IMR-90 (cell line): ENCODE measurements around the gene HMGN4. TPM values are rescaled to one million over a fixed set of nuclear protein-coding genes. Genes with fewer than 3 reads are reported as not detected.

Experiments used
- ATAC-seq: fragments of 200-7000 bp; cut with Tn5 transposase; 2 replicates; pipeline ENCODE4 v1.9.1; 2020; ENCODE audit warnings: low read depth, mild to moderate bottlenecking, moderate library complexity
- BruUV-seq: library from RNA; stranded (reverse); fragments of 400-500 nt; replicated peaks from 2 replicates; lab custom pipeline; 2021; lab: Mats Ljungman, UMichigan
- CTCF ChIA-PET: fragments of 300-600 bp; formaldehyde crosslinking; extraction: SDS; loops from one replicate; lab custom pipeline; 2021; ENCODE audit warnings: antibody characterized with exemption; lab: Yijun Ruan, JAX
- POLR2A ChIA-PET: fragments of 300-600 bp; sonication (Branson Sonifier 250); formaldehyde crosslinking; loops from one replicate; lab custom pipeline; 2022; ENCODE audit warnings: antibody characterized with exemption; ENCODE audit not compliant: unreplicated experiment; lab: Charles Lee
- DNase-seq: peaks from one replicate; pipeline ENCODE4 v3.0.0; 2013
- H2AFZ ChIP-seq: replicated peaks from 2 replicates; pipeline ENCODE3; 2013; ENCODE audit warnings: low read length, mild to moderate bottlenecking; ENCODE audit not compliant: poor library complexity
- H2AK5ac ChIP-seq: 2 replicates; pipeline ENCODE4 v1.6.1; 2013; ENCODE audit warnings: low read depth, low read length, inconsistent platforms
- H2AK9ac ChIP-seq: replicated peaks from 2 replicates; pipeline ENCODE3; 2013; ENCODE audit warnings: mild to moderate bottlenecking, low read depth, low read length, moderate library complexity; ENCODE audit not compliant: poor library complexity
- H2BK120ac ChIP-seq: 2 replicates; pipeline ENCODE4 v1.6.1; 2013; ENCODE audit warnings: low read depth, low read length, inconsistent platforms
- H2BK15ac ChIP-seq: 3 replicates; pipeline ENCODE4 v1.6.1; 2013; ENCODE audit warnings: low read depth, low read length, inconsistent platforms
- H2BK20ac ChIP-seq: 2 replicates; pipeline ENCODE4 v1.6.1; 2013; ENCODE audit warnings: low read depth, mild to moderate bottlenecking, inconsistent platforms, low read length, moderate library complexity
- H2BK5ac ChIP-seq: 2 replicates; pipeline ENCODE4 v1.6.1; 2013; ENCODE audit warnings: mild to moderate bottlenecking, low read depth, low read length, inconsistent platforms; ENCODE audit not compliant: poor library complexity, severe bottlenecking
- H3K14ac ChIP-seq: replicated peaks from 2 replicates; pipeline ENCODE4 v1.6.1; 2013; ENCODE audit warnings: low read depth, low read length, inconsistent platforms
- H3K18ac ChIP-seq: 2 replicates; pipeline ENCODE4 v1.6.1; 2013; ENCODE audit warnings: low read depth, low read length, control low read depth
- H3K23ac ChIP-seq: 2 replicates; pipeline ENCODE4 v1.6.1; 2013; ENCODE audit warnings: low read depth, low read length, inconsistent platforms
- H3K27ac ChIP-seq: 2 replicates; pipeline ENCODE4 v1.5.1; 2013; ENCODE audit warnings: mild to moderate bottlenecking, control low read depth, low read length; ENCODE audit not compliant: insufficient read depth
- H3K27me3 ChIP-seq: 2 replicates; pipeline ENCODE4 v1.6.1; 2013; ENCODE audit warnings: low read length; ENCODE audit not compliant: control insufficient read depth, insufficient read depth
- H3K36me3 ChIP-seq: 2 replicates; pipeline ENCODE4 v1.6.1; 2013; ENCODE audit warnings: low read length, mixed read lengths; ENCODE audit not compliant: control insufficient read depth, insufficient read depth
- H3K4ac ChIP-seq: 2 replicates; pipeline ENCODE4 v1.6.1; 2013; ENCODE audit warnings: low read depth, low read length, inconsistent platforms
- H3K4me1 ChIP-seq: 2 replicates; pipeline ENCODE4 v1.6.1; 2013; ENCODE audit warnings: low read length, mixed read lengths; ENCODE audit not compliant: control insufficient read depth, insufficient read depth
- H3K4me2 ChIP-seq: 2 replicates; pipeline ENCODE4 v1.6.1; 2013; ENCODE audit warnings: low read depth, mild to moderate bottlenecking, control low read depth, low read length, moderate library complexity
- H3K4me3 ChIP-seq: 2 replicates; pipeline ENCODE4 v1.5.1; 2013; ENCODE audit warnings: low read depth, mild to moderate bottlenecking, control low read depth, low read length, moderate library complexity; ENCODE audit not compliant: insufficient read depth
- H3K56ac ChIP-seq: 2 replicates; pipeline ENCODE4 v1.6.1; 2013; ENCODE audit warnings: low read length, inconsistent platforms; ENCODE audit not compliant: insufficient read depth; ENCODE audit errors: extremely low read depth
- H3K79me1 ChIP-seq, 2 experiments: 2 replicates each; pipeline ENCODE4 v1.6.1; 2013; ENCODE audit warnings: low read length in 2 of 2, inconsistent platforms in 1 of 2, low read depth in 1 of 2
- H3K9ac ChIP-seq: 2 replicates; pipeline ENCODE4 v1.6.1; 2013; ENCODE audit warnings: low read depth, low read length, control low read depth
- H3K9me1 ChIP-seq: 2 replicates; pipeline ENCODE4 v1.6.1; 2013; ENCODE audit warnings: low read length, inconsistent platforms; ENCODE audit not compliant: insufficient read depth
- H3K9me3 ChIP-seq: 2 replicates; pipeline ENCODE4 v1.6.1; 2013; ENCODE audit warnings: low read length; ENCODE audit not compliant: control insufficient read depth, insufficient read depth
- H4K20me1 ChIP-seq: 2 replicates; pipeline ENCODE4 v1.6.1; 2013; ENCODE audit warnings: low read length, inconsistent platforms; ENCODE audit not compliant: insufficient read depth
- H4K5ac ChIP-seq: 2 replicates; pipeline ENCODE4 v1.6.1; 2013; ENCODE audit warnings: mild to moderate bottlenecking, low read depth, low read length, control low read depth
- H4K8ac ChIP-seq, 2 experiments: 2 replicates each; pipeline ENCODE4 v1.6.1; 2013; ENCODE audit warnings: low read depth in 2 of 2, low read length in 2 of 2, control low read depth in 1 of 2, inconsistent platforms in 1 of 2
- H4K91ac ChIP-seq: 2 replicates; pipeline ENCODE4 v1.6.1; 2013; ENCODE audit warnings: low read depth, low read length, inconsistent platforms; ENCODE audit not compliant: insufficient read depth
- FOS ChIP-seq: fragments of 150-350 bp; IDR thresholded peaks from 2 replicates; pipeline ENCODE4 v1.6.1; 2016; ENCODE audit warnings: low read depth, low read length
- WGBS, 2 experiments: methylation state at CpG; one replicate each; pipeline versions ENCODE4 v1.1.5 to v1.1.7; 2013; ENCODE audit warnings: missing lambda C conversion rate in 2 of 2; ENCODE audit not compliant: insufficient read length in 1 of 2; ENCODE audit errors: extremely low coverage in 2 of 2; 5-methylcytosine and 5-hydroxymethylcytosine counted together
- dilution Hi-C: fragments of 300-500 bp; cut with HindIII; formaldehyde crosslinking; loops from one replicate; pipeline ENCODE4 v1.14.3; 2018; ENCODE audit warnings: low sequenced_read_pairs; ENCODE audit not compliant: unreplicated experiment
- in situ Hi-C: fragments of 300-500 bp; cut with MboI; formaldehyde crosslinking; loops from 3 replicates; pipeline ENCODE4 v1.14.3; 2019; ENCODE audit warnings: low sequenced_read_pairs, inconsistent platforms, mixed read lengths
- intact Hi-C: fragments of 100-400 bp; cut with micrococcal nuclease; formaldehyde crosslinking; loops from 2 replicates; pipeline ENCODE4 v1.10.0; 2022
- polyA plus RNA-seq, 3 experiments: library from polyadenylated mRNA; depleted of rRNA; stranded (reverse); fragments of >200 nt; gene quantifications; 2 replicates each; pipeline ENCODE4 v1.2.3, GENCODE V29; 2012; ENCODE audit warnings: low replicate concordance in 1 of 3
- total RNA-seq: library from RNA; depleted of rRNA; stranded (reverse); fragments of >200 nt; gene quantifications from 2 replicates; pipeline ENCODE4 v1.2.3, GENCODE V29; 2012
- TF ChIP-seq, protein P1 (sequence below): fragments of 150-350 bp; IDR thresholded peaks from 2 replicates; pipeline ENCODE4 v1.6.1; 2017; ENCODE audit warnings: mild to moderate bottlenecking, antibody characterized with exemption, low read length, low read depth

Gene HMGN4
- total and polyA plus RNA-seq, 2 of the 4 experiments (the other 2 are of a cell fraction): 46.4 to 50.2 TPM

GRCh38 chr6:26554697-26555504 is 16.7 kb downstream of the HMGN4 start:
- intact Hi-C loops: loop anchor here (5.0 to 10.0 kb wide), 2 partner anchors 33 to 230 kb away; no protein-coding TSS in a partner anchor
- Histone ChIP-seq H2AK9ac (no peak overlapping the region), H2BK15ac (no peak overlapping the region), H3K14ac (no peak overlapping the region), H2BK120ac (no peak overlapping the region), H2BK5ac (peak overlapping the region; percentile 11), H3K27me3 (no peaks in the 10 kb centered on the region), H3K4me2 (peak overlapping the region; percentile 94), H4K5ac (no peak overlapping the region), H2AK5ac (no peak overlapping the region), H2AFZ (peak overlapping the region; percentile 11), H4K91ac (no peak overlapping the region), H3K4me3 (peak overlapping the region; percentile 58), H4K8ac (no peak overlapping the region), H3K27ac (no peak overlapping the region; the same call in 1 of the 2 replicates), H3K9me3 (no peaks in the 10 kb centered on the region), H3K23ac (no peak overlapping the region), H3K36me3 (no peaks in the 10 kb centered on the region), H3K56ac (no peak overlapping the region), H3K9ac (peak overlapping the region; percentile 31), H3K4ac (no peak overlapping the region), H3K79me1 (no peaks in the 10 kb centered on the region), H3K9me1 (no peaks in the 10 kb centered on the region), H4K20me1 (peaks cover 9% of the 10 kb centered on the region), H3K18ac (no peak overlapping the region; the same call in 1 of the 2 replicates), H2BK20ac (no peak overlapping the region), H3K4me1 (no peaks in the 10 kb centered on the region)
- dilution Hi-C loops: no loop called here
- DNase-seq: peak; percentile 68
- peak; percentile 46; the same call in 1 of the 2 replicates for TF ChIP-seq FOS
- TF ChIP-seq, protein P1, sequence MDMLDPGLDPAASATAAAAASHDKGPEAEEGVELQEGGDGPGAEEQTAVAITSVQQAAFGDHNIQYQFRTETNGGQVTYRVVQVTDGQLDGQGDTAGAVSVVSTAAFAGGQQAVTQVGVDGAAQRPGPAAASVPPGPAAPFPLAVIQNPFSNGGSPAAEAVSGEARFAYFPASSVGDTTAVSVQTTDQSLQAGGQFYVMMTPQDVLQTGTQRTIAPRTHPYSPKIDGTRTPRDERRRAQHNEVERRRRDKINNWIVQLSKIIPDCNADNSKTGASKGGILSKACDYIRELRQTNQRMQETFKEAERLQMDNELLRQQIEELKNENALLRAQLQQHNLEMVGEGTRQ: no peak
- in situ Hi-C loops: no loop called here
- no TSS peak for BruUV-seq
- POLR2A ChIA-PET: no interaction called here
- ATAC-seq: peak; percentile 24
- CTCF ChIA-PET: interaction anchor here (0.6 kb wide), 2 partner anchors 162 to 602 kb away, joined by 3 to 4 read pairs; no protein-coding TSS in a partner anchor
- WGBS, 2 experiments: 20% methylated on average over 1 of the region's 27 CpGs; no CpG with 5 or more reads in 1 of the 2 experiments
